HepG2 (cell line): ENCODE data around the gene TBC1D16. TPM values are rescaled to one million over a fixed set of nuclear protein-coding genes. Genes with fewer than 3 reads are reported as not detected.

Experiments
- ATAD3A ChIP-seq: sonication (generic); formaldehyde crosslinking; IDR thresholded peaks from 2 replicates; pipeline ENCODE4 v1.4.0; 2020; ENCODE audit warnings: missing genetic modification reagents
- CBX1 ChIP-seq: IDR thresholded peaks from one replicate; pipeline ENCODE4 v1.6.1; 2016; ENCODE audit warnings: antibody characterized with exemption, low read depth
- CBX5 ChIP-seq: sonication (generic); formaldehyde crosslinking; IDR thresholded peaks from 2 replicates; pipeline ENCODE4 v1.4.0; 2020; ENCODE audit warnings: missing genetic modification reagents, borderline replicate concordance
- CREBL2 ChIP-seq: sonication (generic); formaldehyde crosslinking; IDR thresholded peaks from 2 replicates; pipeline ENCODE4 v1.8.1; 2023; ENCODE audit warnings: missing genetic modification reagents, mild to moderate bottlenecking, borderline replicate concordance
- DRAP1 ChIP-seq: IDR thresholded peaks from 2 replicates; pipeline ENCODE4 v1.6.1; 2016; ENCODE audit warnings: missing genetic modification reagents, missing compliant biosample characterization
- ETS1 ChIP-seq: sonication (generic); formaldehyde crosslinking; IDR thresholded peaks from 2 replicates; pipeline ENCODE4 v1.4.0; 2020; ENCODE audit warnings: missing genetic modification reagents
- RBM39 ChIP-seq: fragments of 200-400 bp; formaldehyde crosslinking; IDR thresholded peaks from one replicate; pipeline ENCODE4 v1.6.1; 2018; ENCODE audit warnings: antibody characterized with exemption, mild to moderate bottlenecking, low read depth, low read length; ENCODE audit not compliant: poor library complexity, severe bottlenecking
- SRF ChIP-seq: IDR thresholded peaks from 2 replicates; pipeline ENCODE4 v1.6.1; 2011; ENCODE audit warnings: mild to moderate bottlenecking, low read depth, low read length, moderate library complexity
- ZBTB10 ChIP-seq: sonication (generic); formaldehyde crosslinking; IDR thresholded peaks from 2 replicates; pipeline ENCODE4 v1.4.0; 2020; ENCODE audit warnings: missing genetic modification reagents, borderline replicate concordance
- ZNF232 ChIP-seq: sonication (generic); formaldehyde crosslinking; IDR thresholded peaks from 2 replicates; pipeline ENCODE4 v1.4.0; 2020; ENCODE audit warnings: missing genetic modification reagents, borderline replicate concordance
- ZNF557 ChIP-seq: sonication (generic); formaldehyde crosslinking; IDR thresholded peaks from 2 replicates; pipeline ENCODE4 v1.4.0; 2020; ENCODE audit warnings: missing genetic modification reagents
- ZNF773 ChIP-seq: sonication (generic); formaldehyde crosslinking; IDR thresholded peaks from 2 replicates; pipeline ENCODE4 v1.4.0; 2020; ENCODE audit warnings: missing genetic modification reagents, borderline replicate concordance
- ZSCAN25 ChIP-seq: sonication (generic); formaldehyde crosslinking; IDR thresholded peaks from 2 replicates; pipeline ENCODE4 v1.8.0; 2022; ENCODE audit warnings: mild to moderate bottlenecking, missing genetic modification reagents
- polyA plus RNA-seq, 8 experiments: library from polyadenylated mRNA; depleted of rRNA in 3 of 8; stranded (reverse) in 7 of 8; unstranded in 1 of 8; fragments of >200 nt; fragmentation: Illumina TruSeq in 4 of 8; extraction: Trizol in 4 of 8; gene quantifications; 2 replicates each; pipeline versions ENCODE4 v1.2.1 to v1.2.3, GENCODE V29; 2011 to 2016; ENCODE audit warnings: low read depth in 4 of 8, missing spikeins in 1 of 8, mixed read lengths in 1 of 8; ENCODE audit not compliant: insufficient read depth in 1 of 8
- total RNA-seq, 5 experiments: library from RNA; depleted of rRNA; stranded (reverse); fragments of >200 nt; fragmentation: Illumina TruSeq; extraction: Trizol; gene quantifications; 2 replicates each; pipeline ENCODE4 v1.2.3, GENCODE V29; 2016; ENCODE audit warnings: low read depth in 1 of 5
- TF ChIP-seq, protein P1 (sequence below): fragments of 450-650 bp; IDR thresholded peaks from 2 replicates; pipeline ENCODE4 v1.6.1; 2017; ENCODE audit warnings: mild to moderate bottlenecking
- TF ChIP-seq, protein P2 (sequence below): sonication (generic); formaldehyde crosslinking; IDR thresholded peaks from 2 replicates; pipeline ENCODE4 v1.9.0; 2021; ENCODE audit warnings: missing genetic modification reagents, borderline replicate concordance
- TF ChIP-seq, protein P3 (sequence below): sonication (generic); IDR thresholded peaks from 2 replicates; pipeline ENCODE4 v1.6.1; 2016; ENCODE audit warnings: low read depth, borderline replicate concordance
- TF ChIP-seq, protein P4 (sequence below): sonication (generic); formaldehyde crosslinking; IDR thresholded peaks from 2 replicates; pipeline ENCODE4 v1.8.0; 2022; ENCODE audit warnings: missing genetic modification reagents, mild to moderate bottlenecking, moderate library complexity, borderline replicate concordance

TBC1D16 gene
- total and polyA plus RNA-seq, 2 of the 13 experiments (the other 11 are each of a cell fraction or from before 2014, with no cell fraction given), result 14.9 to 24.9 TPM

- TF ChIP-seq DRAP1 (CRISPR knock-in tag), result no peak
- TF ChIP-seq ZNF232 (CRISPR knock-in tag), result 0 out of 2 replicates have a peak, but pooled peaks have one; percentile 71
- TF ChIP-seq CBX1, result no peak
- TF ChIP-seq, protein P1, sequence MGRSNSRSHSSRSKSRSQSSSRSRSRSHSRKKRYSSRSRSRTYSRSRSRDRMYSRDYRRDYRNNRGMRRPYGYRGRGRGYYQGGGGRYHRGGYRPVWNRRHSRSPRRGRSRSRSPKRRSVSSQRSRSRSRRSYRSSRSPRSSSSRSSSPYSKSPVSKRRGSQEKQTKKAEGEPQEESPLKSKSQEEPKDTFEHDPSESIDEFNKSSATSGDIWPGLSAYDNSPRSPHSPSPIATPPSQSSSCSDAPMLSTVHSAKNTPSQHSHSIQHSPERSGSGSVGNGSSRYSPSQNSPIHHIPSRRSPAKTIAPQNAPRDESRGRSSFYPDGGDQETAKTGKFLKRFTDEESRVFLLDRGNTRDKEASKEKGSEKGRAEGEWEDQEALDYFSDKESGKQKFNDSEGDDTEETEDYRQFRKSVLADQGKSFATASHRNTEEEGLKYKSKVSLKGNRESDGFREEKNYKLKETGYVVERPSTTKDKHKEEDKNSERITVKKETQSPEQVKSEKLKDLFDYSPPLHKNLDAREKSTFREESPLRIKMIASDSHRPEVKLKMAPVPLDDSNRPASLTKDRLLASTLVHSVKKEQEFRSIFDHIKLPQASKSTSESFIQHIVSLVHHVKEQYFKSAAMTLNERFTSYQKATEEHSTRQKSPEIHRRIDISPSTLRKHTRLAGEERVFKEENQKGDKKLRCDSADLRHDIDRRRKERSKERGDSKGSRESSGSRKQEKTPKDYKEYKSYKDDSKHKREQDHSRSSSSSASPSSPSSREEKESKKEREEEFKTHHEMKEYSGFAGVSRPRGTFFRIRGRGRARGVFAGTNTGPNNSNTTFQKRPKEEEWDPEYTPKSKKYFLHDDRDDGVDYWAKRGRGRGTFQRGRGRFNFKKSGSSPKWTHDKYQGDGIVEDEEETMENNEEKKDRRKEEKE, result no peak
- no peak for TF ChIP-seq ZSCAN25 (CRISPR knock-in tag)
- no peak for TF ChIP-seq CREBL2 (CRISPR knock-in tag)
- TF ChIP-seq ETS1, result no peak
- TF ChIP-seq ZBTB10 (CRISPR knock-in tag), result no peak
- TF ChIP-seq, protein P2, sequence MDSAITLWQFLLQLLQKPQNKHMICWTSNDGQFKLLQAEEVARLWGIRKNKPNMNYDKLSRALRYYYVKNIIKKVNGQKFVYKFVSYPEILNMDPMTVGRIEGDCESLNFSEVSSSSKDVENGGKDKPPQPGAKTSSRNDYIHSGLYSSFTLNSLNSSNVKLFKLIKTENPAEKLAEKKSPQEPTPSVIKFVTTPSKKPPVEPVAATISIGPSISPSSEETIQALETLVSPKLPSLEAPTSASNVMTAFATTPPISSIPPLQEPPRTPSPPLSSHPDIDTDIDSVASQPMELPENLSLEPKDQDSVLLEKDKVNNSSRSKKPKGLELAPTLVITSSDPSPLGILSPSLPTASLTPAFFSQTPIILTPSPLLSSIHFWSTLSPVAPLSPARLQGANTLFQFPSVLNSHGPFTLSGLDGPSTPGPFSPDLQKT (CRISPR knock-in tag), result no peak
- TF ChIP-seq, protein P3, sequence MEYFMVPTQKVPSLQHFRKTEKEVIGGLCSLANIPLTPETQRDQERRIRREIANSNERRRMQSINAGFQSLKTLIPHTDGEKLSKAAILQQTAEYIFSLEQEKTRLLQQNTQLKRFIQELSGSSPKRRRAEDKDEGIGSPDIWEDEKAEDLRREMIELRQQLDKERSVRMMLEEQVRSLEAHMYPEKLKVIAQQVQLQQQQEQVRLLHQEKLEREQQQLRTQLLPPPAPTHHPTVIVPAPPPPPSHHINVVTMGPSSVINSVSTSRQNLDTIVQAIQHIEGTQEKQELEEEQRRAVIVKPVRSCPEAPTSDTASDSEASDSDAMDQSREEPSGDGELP, result peak; percentile 85; the same call in 1 of the 2 replicates
- no peak for TF ChIP-seq RBM39
- no peak for TF ChIP-seq ZNF557 (CRISPR knock-in tag)
- TF ChIP-seq ATAD3A (CRISPR knock-in tag), result no peak
- no peak for TF ChIP-seq ZNF773 (CRISPR knock-in tag)
- TF ChIP-seq, protein P4, sequence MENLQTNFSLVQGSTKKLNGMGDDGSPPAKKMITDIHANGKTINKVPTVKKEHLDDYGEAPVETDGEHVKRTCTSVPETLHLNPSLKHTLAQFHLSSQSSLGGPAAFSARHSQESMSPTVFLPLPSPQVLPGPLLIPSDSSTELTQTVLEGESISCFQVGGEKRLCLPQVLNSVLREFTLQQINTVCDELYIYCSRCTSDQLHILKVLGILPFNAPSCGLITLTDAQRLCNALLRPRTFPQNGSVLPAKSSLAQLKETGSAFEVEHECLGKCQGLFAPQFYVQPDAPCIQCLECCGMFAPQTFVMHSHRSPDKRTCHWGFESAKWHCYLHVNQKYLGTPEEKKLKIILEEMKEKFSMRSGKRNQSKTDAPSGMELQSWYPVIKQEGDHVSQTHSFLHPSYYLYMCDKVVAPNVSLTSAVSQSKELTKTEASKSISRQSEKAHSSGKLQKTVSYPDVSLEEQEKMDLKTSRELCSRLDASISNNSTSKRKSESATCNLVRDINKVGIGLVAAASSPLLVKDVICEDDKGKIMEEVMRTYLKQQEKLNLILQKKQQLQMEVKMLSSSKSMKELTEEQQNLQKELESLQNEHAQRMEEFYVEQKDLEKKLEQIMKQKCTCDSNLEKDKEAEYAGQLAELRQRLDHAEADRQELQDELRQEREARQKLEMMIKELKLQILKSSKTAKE (CRISPR knock-in tag), result peak; percentile 84
- no peak for TF ChIP-seq SRF
- TF ChIP-seq CBX5 (CRISPR knock-in tag), result peak; percentile 76; the same call in 1 of the 2 replicates
Observed at GRCh38 chr17:79990051-79990592, 45.5 kb downstream of the TBC1D16 start (continued).
